Esophagus muscularis mucosa (tissue), 4 donors: Measurements from ENCODE around the gene TMEM150C. TPM values are rescaled to one million over a fixed set of nuclear protein-coding genes. Genes with fewer than 3 reads are reported as not detected.

Experiments
- DNase-seq: peaks from one replicate; pipeline ENCODE4 v3.0.0-alpha.2; 2017; ENCODE audit errors: extremely low spot score
- H3K27ac ChIP-seq, 4 donors: fragments of 200-600 bp; sonication (generic); replicated peaks in 1 of 4; 1 replicate in 3 of 4; 2 replicates in 1 of 4; pipeline ENCODE4 v1.5.1; 2016 to 2019; ENCODE audit warnings: mild to moderate bottlenecking in 1 of 4
- H3K27me3 ChIP-seq, 4 donors: fragments of 200-600 bp; sonication (generic); one replicate each; pipeline versions ENCODE4 v1.5.1 to v1.6.0; 2016 to 2019
- H3K36me3 ChIP-seq, 4 donors: fragments of 200-600 bp; sonication (generic); one replicate each; pipeline ENCODE4 v1.5.1; 2016 to 2019
- H3K4me1 ChIP-seq, 4 donors: fragments of 200-600 bp; sonication (generic); one replicate each; pipeline ENCODE4 v1.5.1; 2016 to 2019
- H3K4me3 ChIP-seq, 4 donors: fragments of 200-600 bp; sonication (generic); 1 replicate in 2 of 4; 2 replicates in 2 of 4; pipeline ENCODE4 v1.5.1; 2016 to 2019; ENCODE audit warnings: mild to moderate bottlenecking in 4 of 4, moderate library complexity in 1 of 4
- H3K9me3 ChIP-seq, 4 donors: fragments of 200-600 bp; sonication (generic); 1 replicate in 3 of 4; 2 replicates in 1 of 4; pipeline ENCODE4 v1.5.1; 2016 to 2019
- CTCF ChIP-seq, 3 experiments: fragments of 200-600 bp in 2 of 3; fragments of 450-650 bp in 1 of 3; sonication (generic) in 2 of 3; IDR thresholded peaks; one replicate each; pipeline ENCODE4 v1.5.1; 2017 to 2019; ENCODE audit warnings: antibody characterized with exemption in 3 of 3, mild to moderate bottlenecking in 2 of 3, moderate library complexity in 1 of 3
- EP300 ChIP-seq: sonication (generic); formaldehyde crosslinking; IDR thresholded peaks from one replicate; pipeline ENCODE4 v1.6.1; 2017; ENCODE audit warnings: antibody characterized with exemption
- POLR2A ChIP-seq: fragments of 450-650 bp; IDR thresholded peaks from one replicate; pipeline ENCODE4 v1.6.1; 2017; ENCODE audit warnings: antibody characterized with exemption, moderate library complexity, mild to moderate bottlenecking, low read depth
- POLR2AphosphoS5 ChIP-seq, 2 donors: sonication (generic); formaldehyde crosslinking; IDR thresholded peaks; one replicate each; pipeline ENCODE4 v1.6.1; 2017; ENCODE audit warnings: antibody characterized with exemption in 2 of 2
- WGBS: methylation state at CpG from one replicate; pipeline ENCODE4 v1.1.5; 2018; 5-methylcytosine and 5-hydroxymethylcytosine counted together
- intact Hi-C: fragments of 100-400 bp; cut with DNase I; formaldehyde crosslinking; loops from one replicate; pipeline ENCODE4 v1.15.1; 2023
- total RNA-seq, 4 donors: library from RNA; depleted of rRNA; stranded (reverse); fragments of >200 nt; gene quantifications; one replicate each; pipeline versions ENCODE4 v1.1.0 to v1.2.1, GENCODE V29; 2016

The TMEM150C gene
- total RNA-seq, 4 donors from 2014 or later: 3.3 to 8.3 (median 5.6) TPM

- H3K27ac ChIP-seq: peak overlapping the region in 1 of 4 donors; percentile 8
- H3K4me1 ChIP-seq: peaks cover 0 to 18% (median 13%) of the 10 kb centered on the region in 4 donors
- TF ChIP-seq POLR2AphosphoS5 (IDR thresholded peaks at IDR 0.05) (no peak), EP300 (no peak), POLR2A (no peak), CTCF (IDR thresholded peaks at IDR 0.05) (no peak)
- no peaks in the 10 kb centered on the region for H3K27me3 ChIP-seq
- WGBS: 62% methylated on average over 2 of the region's 2 CpGs
- H3K9me3 ChIP-seq: no peaks in the 10 kb centered on the region
- intact Hi-C loops: loop anchor here (5.0 to 10.0 kb wide), 3 partner anchors 273 to 821 kb away; partner anchors contain the start of genes COQ2 and SCD5
- H3K36me3 ChIP-seq: peaks cover 8 to 45% (median 31%) of the 10 kb centered on the region in 4 donors
- no peak overlapping the region for H3K4me3 ChIP-seq
- DNase-seq: no peak
Measured at GRCh38 chr4:82461710-82462109, 100.1 kb downstream of the TMEM150C start.

- DNase-seq: no peak
- WGBS: 86% methylated on average over 2 of the region's 2 CpGs
- H3K4me1 ChIP-seq: peaks cover 0 to 17% (median 13%) of the 10 kb centered on the region in 4 donors
- TF ChIP-seq CTCF (IDR thresholded peaks at IDR 0.05): no peak
- no peak for TF ChIP-seq EP300
- no peak for TF ChIP-seq POLR2A
- no peak for TF ChIP-seq POLR2AphosphoS5 (IDR thresholded peaks at IDR 0.05)
- H3K36me3 ChIP-seq: peaks cover 10 to 64% (median 45%) of the 10 kb centered on the region in 4 donors
- no peaks in the 10 kb centered on the region for H3K9me3 ChIP-seq
- no peaks in the 10 kb centered on the region for H3K27me3 ChIP-seq
- no peak overlapping the region for H3K27ac ChIP-seq
- intact Hi-C loops: no loop called here
- H3K4me3 ChIP-seq: no peak overlapping the region
Measured at GRCh38 chr4:82458729-82459128, 103.1 kb downstream of the TMEM150C start.

DNA sequence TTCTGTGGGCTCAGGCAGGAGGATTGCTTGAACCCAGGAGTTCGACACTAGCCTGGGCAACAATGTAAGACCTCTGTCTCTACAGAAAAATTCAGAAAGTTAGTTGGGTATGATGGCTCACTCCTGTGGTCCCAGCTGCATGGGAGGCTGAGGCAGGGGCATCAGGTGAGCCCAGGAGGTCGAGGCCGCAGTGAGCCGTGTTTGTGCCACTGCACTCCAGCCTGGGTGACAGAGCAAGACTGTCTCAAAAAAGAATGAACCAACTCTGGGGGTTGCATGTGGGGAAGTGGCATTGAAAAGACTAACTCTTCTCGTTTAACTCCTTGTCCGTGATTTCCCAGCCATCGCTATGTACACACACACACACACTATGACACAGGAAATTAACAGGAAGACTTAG lies 104.5 kb downstream of the TMEM150C start:
- peaks cover 0 to 4% (median 3%) of the 10 kb centered on the region in 4 donors for H3K4me1 ChIP-seq
- H3K27ac ChIP-seq: no peak overlapping the region
- no peaks in the 10 kb centered on the region for H3K9me3 ChIP-seq
- no peaks in the 10 kb centered on the region for H3K27me3 ChIP-seq
- 93% methylated on average over 7 of the region's 7 CpGs for WGBS
- no peak for DNase-seq
- TF ChIP-seq POLR2AphosphoS5 (IDR thresholded peaks at IDR 0.05) (no peak), POLR2A (no peak), CTCF (IDR thresholded peaks at IDR 0.05) (no peak), EP300 (no peak)
- intact Hi-C loops: no loop called here
- peaks cover 13 to 79% (median 57%) of the 10 kb centered on the region in 4 donors for H3K36me3 ChIP-seq
- H3K4me3 ChIP-seq: no peak overlapping the region

DNA sequence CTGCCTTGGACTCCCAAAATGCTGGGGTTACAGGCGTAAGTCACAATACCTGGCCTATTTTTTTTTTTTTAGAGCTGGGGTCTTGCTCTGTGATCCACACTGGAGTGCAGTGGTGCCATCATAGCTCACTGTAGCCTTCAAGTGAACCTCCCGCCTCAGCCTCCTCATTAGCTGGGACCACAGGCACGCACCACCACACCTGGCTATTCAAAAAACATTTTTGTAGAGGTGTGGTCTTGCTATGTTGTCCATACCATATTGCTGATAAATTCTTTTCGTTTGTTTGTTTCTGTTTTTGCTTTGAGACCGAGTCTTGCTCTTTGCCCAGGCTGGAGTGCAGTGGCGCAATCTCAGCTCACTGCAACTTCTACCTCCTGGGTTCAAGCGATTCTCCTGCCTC lies 109.8 kb downstream of the TMEM150C start:
- Histone ChIP-seq H3K27ac (no peak overlapping the region), H3K9me3 (no peaks in the 10 kb centered on the region), H3K4me1 (no peaks in the 10 kb centered on the region), H3K27me3 (no peaks in the 10 kb centered on the region), H3K4me3 (no peak overlapping the region), H3K36me3 (peaks cover 21 to 80% (median 62%) of the 10 kb centered on the region in 4 donors)
- WGBS: 96% methylated on average over 7 of the region's 7 CpGs
- no peak for DNase-seq
- TF ChIP-seq POLR2AphosphoS5 (IDR thresholded peaks at IDR 0.05) (no peak), CTCF (IDR thresholded peaks at IDR 0.05) (no peak), EP300 (no peak), POLR2A (no peak)
- intact Hi-C loops: no loop called here
